SK-N-SH treated with all-trans-retinoic acid at 6 μM for 48 hours (cell line): ENCODE data around the gene ENAH.
"Not testable (repeated sequence)": the region's sequence is repeated elsewhere in the genome, so short reads cannot be mapped to it uniquely, and the experiment has no call there.

Experiments
- ATAC-seq: fragments of 200-7000 bp; cut with Tn5 transposase; 3 replicates; pipeline ENCODE4 v1.9.1; 2020; ENCODE audit warnings: mild to moderate bottlenecking, moderate library complexity
- ARNTL ChIP-seq: fragments of 450-650 bp; formaldehyde crosslinking; IDR thresholded peaks from 2 replicates; pipeline ENCODE4 v1.5.0; 2020; ENCODE audit warnings: low read depth, mild to moderate bottlenecking, moderate library complexity, borderline replicate concordance
- BACH2 ChIP-seq: fragments of 250-450 bp; sonication (Bioruptor Pico); IDR thresholded peaks from 2 replicates; pipeline ENCODE4 v1.9.0; 2021; ENCODE audit warnings: mild to moderate bottlenecking, borderline replicate concordance
- CREB5 ChIP-seq: fragments of 250-450 bp; sonication (Bioruptor Pico); IDR thresholded peaks from 2 replicates; pipeline ENCODE4 v1.5.1; 2020; ENCODE audit warnings: low read depth, mild to moderate bottlenecking, moderate library complexity
- CSDC2 ChIP-seq: fragments of 250-450 bp; sonication (Bioruptor Pico); IDR thresholded peaks from 2 replicates; pipeline ENCODE4 v1.5.0; 2020; ENCODE audit warnings: mild to moderate bottlenecking, moderate library complexity
- ESRRG ChIP-seq: fragments of 250-450 bp; sonication (Bioruptor Pico); IDR thresholded peaks from 2 replicates; pipeline ENCODE4 v1.6.1; 2021; ENCODE audit warnings: mild to moderate bottlenecking
- GLIS3 ChIP-seq: fragments of 250-450 bp; sonication (Bioruptor Pico); IDR thresholded peaks from 2 replicates; pipeline ENCODE4 v1.5.0; 2020; ENCODE audit warnings: mild to moderate bottlenecking, moderate library complexity
- ISL1 ChIP-seq: fragments of 250-450 bp; sonication (Bioruptor Pico); IDR thresholded peaks from 2 replicates; pipeline ENCODE4 v2.1.2; 2022; ENCODE audit warnings: mild to moderate bottlenecking, moderate library complexity
- OSR1 ChIP-seq: fragments of 250-450 bp; sonication (Bioruptor Pico); IDR thresholded peaks from 2 replicates; pipeline ENCODE4 v1.8.0; 2022; ENCODE audit warnings: moderate library complexity, mild to moderate bottlenecking, inconsistent platforms
- PATZ1 ChIP-seq: fragments of 250-450 bp; sonication (Bioruptor Pico); IDR thresholded peaks from 2 replicates; pipeline ENCODE4 v1.8.0; 2020; ENCODE audit warnings: mild to moderate bottlenecking, moderate library complexity, borderline replicate concordance
- POU6F1 ChIP-seq: fragments of 250-450 bp; sonication (Bioruptor Pico); IDR thresholded peaks from 2 replicates; pipeline ENCODE4 v1.8.0; 2021; ENCODE audit warnings: low read depth, mild to moderate bottlenecking, moderate library complexity, borderline replicate concordance
- PPARA ChIP-seq: fragments of 250-450 bp; sonication (Bioruptor Pico); IDR thresholded peaks from 2 replicates; pipeline ENCODE4 v1.5.0; 2020; ENCODE audit warnings: mild to moderate bottlenecking, borderline replicate concordance
- RARB ChIP-seq: fragments of 250-450 bp; sonication (Bioruptor Pico); IDR thresholded peaks from 2 replicates; pipeline ENCODE4 v1.8.0; 2021; ENCODE audit warnings: mild to moderate bottlenecking, moderate library complexity
- SNAI2 ChIP-seq: fragments of 250-450 bp; sonication (Bioruptor Pico); IDR thresholded peaks from 2 replicates; pipeline ENCODE4 v1.5.0; 2020; ENCODE audit warnings: mild to moderate bottlenecking, moderate library complexity
- TCF4 ChIP-seq: fragments of 250-450 bp; sonication (Bioruptor Pico); IDR thresholded peaks from 2 replicates; pipeline ENCODE4 v1.8.0; 2021; ENCODE audit warnings: mild to moderate bottlenecking, moderate library complexity, borderline replicate concordance
- ZC3H10 ChIP-seq: fragments of 250-450 bp; sonication (Bioruptor Pico); IDR thresholded peaks from 2 replicates; pipeline ENCODE4 v1.5.1; 2021; ENCODE audit warnings: mild to moderate bottlenecking, moderate library complexity
- ZFP3 ChIP-seq: fragments of 250-450 bp; sonication (Bioruptor Pico); IDR thresholded peaks from 2 replicates; pipeline ENCODE4 v1.5.0; 2020; ENCODE audit warnings: mild to moderate bottlenecking, moderate library complexity
- ZNF565 ChIP-seq: fragments of 450-650 bp; formaldehyde crosslinking; conservative IDR thresholded peaks from 2 replicates; pipeline ENCODE4 v1.5.0; 2020; ENCODE audit warnings: low read depth, mild to moderate bottlenecking, moderate library complexity
- ZNF70 ChIP-seq: fragments of 450-650 bp; formaldehyde crosslinking; IDR thresholded peaks from 2 replicates; pipeline ENCODE4 v1.5.0; 2020; ENCODE audit warnings: mild to moderate bottlenecking, moderate library complexity
- TF ChIP-seq, protein P1 (sequence below): fragments of 250-450 bp; sonication (Bioruptor Pico); IDR thresholded peaks from 2 replicates; pipeline ENCODE4 v1.5.0; 2020; ENCODE audit warnings: mild to moderate bottlenecking, moderate library complexity
- TF ChIP-seq, protein P2 (sequence below): fragments of 250-450 bp; sonication (Bioruptor Pico); IDR thresholded peaks from 2 replicates; pipeline ENCODE4 v1.5.1; 2021; ENCODE audit warnings: mild to moderate bottlenecking, moderate library complexity

Gene ENAH

DNA sequence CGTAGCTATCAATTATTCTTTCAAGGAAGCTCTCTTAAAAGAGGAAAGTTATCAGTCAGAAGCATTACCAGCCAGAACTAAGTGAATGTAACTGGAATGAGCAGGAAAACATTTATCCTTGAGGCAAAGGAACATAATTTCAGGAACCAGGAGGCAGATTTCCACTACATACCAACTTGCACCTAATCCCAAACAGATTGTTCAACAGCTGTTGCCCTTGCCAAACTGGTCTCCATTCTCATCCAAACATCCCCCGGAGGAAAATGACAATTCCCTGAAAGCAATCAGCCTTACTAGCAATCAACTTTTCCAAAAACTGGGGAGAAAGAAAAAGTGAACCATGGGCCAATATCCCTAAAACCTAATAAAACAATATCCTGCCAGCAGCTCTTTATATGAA lies 35.0 kb downstream of the ENAH start:
- TF ChIP-seq ARNTL (no peak), PPARA (no peak), PATZ1 (CRISPR knock-in tag) (no peak), OSR1 (CRISPR knock-in tag) (no peak), ZNF70 (CRISPR knock-in tag) (no peak), RARB (no peak), ZFP3 (CRISPR knock-in tag) (no peak), TCF4 (CRISPR knock-in tag) (no peak), CSDC2 (CRISPR knock-in tag) (no peak), GLIS3 (no peak)
- TF ChIP-seq, protein P1, sequence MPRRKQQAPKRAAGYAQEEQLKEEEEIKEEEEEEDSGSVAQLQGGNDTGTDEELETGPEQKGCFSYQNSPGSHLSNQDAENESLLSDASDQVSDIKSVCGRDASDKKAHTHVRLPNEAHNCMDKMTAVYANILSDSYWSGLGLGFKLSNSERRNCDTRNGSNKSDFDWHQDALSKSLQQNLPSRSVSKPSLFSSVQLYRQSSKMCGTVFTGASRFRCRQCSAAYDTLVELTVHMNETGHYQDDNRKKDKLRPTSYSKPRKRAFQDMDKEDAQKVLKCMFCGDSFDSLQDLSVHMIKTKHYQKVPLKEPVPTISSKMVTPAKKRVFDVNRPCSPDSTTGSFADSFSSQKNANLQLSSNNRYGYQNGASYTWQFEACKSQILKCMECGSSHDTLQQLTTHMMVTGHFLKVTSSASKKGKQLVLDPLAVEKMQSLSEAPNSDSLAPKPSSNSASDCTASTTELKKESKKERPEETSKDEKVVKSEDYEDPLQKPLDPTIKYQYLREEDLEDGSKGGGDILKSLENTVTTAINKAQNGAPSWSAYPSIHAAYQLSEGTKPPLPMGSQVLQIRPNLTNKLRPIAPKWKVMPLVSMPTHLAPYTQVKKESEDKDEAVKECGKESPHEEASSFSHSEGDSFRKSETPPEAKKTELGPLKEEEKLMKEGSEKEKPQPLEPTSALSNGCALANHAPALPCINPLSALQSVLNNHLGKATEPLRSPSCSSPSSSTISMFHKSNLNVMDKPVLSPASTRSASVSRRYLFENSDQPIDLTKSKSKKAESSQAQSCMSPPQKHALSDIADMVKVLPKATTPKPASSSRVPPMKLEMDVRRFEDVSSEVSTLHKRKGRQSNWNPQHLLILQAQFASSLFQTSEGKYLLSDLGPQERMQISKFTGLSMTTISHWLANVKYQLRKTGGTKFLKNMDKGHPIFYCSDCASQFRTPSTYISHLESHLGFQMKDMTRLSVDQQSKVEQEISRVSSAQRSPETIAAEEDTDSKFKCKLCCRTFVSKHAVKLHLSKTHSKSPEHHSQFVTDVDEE (CRISPR knock-in tag), result no peak
- TF ChIP-seq, all 23 proteins: peak for 0
- peak; percentile 12; the same call in 1 of the 3 replicates for ATAC-seq

GRCh38 chr1:225617479-225617878 lies 35.4 kb downstream of the ENAH start:
- TF ChIP-seq ARNTL (no peak), SNAI2 (CRISPR knock-in tag) (no peak), ISL1 (CRISPR knock-in tag) (no peak), POU6F1 (CRISPR knock-in tag) (no peak), ZNF565 (no peak), RARB (no peak), PPARA (no peak), OSR1 (CRISPR knock-in tag) (no peak), ESRRG (CRISPR knock-in tag) (no peak), ZNF70 (CRISPR knock-in tag) (no peak), ZC3H10 (CRISPR knock-in tag) (no peak)
- TF ChIP-seq, protein P2, sequence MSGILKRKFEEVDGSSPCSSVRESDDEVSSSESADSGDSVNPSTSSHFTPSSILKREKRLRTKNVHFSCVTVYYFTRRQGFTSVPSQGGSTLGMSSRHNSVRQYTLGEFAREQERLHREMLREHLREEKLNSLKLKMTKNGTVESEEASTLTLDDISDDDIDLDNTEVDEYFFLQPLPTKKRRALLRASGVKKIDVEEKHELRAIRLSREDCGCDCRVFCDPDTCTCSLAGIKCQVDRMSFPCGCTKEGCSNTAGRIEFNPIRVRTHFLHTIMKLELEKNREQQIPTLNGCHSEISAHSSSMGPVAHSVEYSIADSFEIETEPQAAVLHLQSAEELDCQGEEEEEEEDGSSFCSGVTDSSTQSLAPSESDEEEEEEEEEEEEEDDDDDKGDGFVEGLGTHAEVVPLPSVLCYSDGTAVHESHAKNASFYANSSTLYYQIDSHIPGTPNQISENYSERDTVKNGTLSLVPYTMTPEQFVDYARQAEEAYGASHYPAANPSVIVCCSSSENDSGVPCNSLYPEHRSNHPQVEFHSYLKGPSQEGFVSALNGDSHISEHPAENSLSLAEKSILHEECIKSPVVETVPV, result no peak
- ATAC-seq, result no peak

GRCh38 chr1:225615403-225615790 lies 37.5 kb downstream of the ENAH start:
- ATAC-seq, result not testable (repeated sequence)

DNA sequence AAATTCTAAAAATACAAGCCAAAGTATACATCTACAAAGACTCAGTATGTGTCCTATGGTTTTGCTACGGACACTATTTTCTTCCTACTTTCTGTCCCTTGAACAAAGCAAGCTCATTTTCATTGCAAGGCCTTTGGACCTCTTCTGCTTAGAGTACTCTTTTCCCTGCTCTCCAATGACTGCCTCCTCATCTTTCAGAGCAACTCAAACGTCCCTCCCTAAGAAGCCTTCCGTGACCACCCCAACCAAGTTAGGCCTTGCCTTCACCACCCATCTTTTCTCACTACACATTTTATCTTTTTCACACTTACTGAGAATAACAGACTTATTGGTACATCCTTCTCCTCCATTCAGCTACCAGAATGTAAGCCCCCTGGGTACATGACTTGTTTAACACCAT lies 39.9 kb downstream of the ENAH start:
- TF ChIP-seq ARNTL, result no peak
- TF ChIP-seq CREB5, result no peak
- TF ChIP-seq RARB, result no peak
- no peak for TF ChIP-seq ZC3H10 (CRISPR knock-in tag)
- no peak for TF ChIP-seq TCF4 (CRISPR knock-in tag)
- TF ChIP-seq ZNF565, result no peak
- TF ChIP-seq PPARA, result no peak
- TF ChIP-seq BACH2 (CRISPR knock-in tag), result no peak
- TF ChIP-seq ZFP3 (CRISPR knock-in tag), result no peak
- TF ChIP-seq, protein P1 (CRISPR knock-in tag), result no peak
- TF ChIP-seq CSDC2 (CRISPR knock-in tag), result no peak
- TF ChIP-seq, protein P2, result no peak
- no peak for TF ChIP-seq ZNF70 (CRISPR knock-in tag)
- TF ChIP-seq, all 23 proteins: peak for 0
- peak; percentile 8; the same call in 1 of the 3 replicates for ATAC-seq
